Measurements from ENCODE around the gene PWWP3B.

DNA sequence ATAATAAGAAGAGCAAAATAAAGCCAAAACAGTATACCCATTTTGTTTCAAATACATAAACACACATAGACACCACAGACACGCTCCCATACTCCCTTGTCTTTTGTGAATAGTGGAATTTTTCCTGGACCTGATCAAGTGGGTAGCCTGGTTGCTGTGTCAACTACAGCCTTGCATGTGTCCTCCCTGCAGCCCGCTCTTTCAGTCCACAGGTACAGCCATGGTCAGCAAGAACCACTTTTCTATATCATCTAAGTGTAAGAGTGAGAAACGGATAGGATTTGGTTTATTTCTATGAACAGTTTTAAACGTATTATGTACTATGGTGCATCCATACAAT lies 9.8 kb downstream of the PWWP3B start:
- TF ChIP-seq POLR2A (IDR thresholded peaks at IDR 0.05; ENCODE audit: low read length) (no peak), GATA1 (IDR thresholded peaks at IDR 0.05; ENCODE audit: low read depth, low read length) (no peak)
